ENCODE data around the gene SUPT3H. TPM values are rescaled to one million over a fixed set of nuclear protein-coding genes. Genes with fewer than 3 reads are reported as not detected.

Gene SUPT3H
- total and polyA plus RNA-seq, 2 of the 8 experiments (the other 6 are each of a cell fraction or from before 2014, with no cell fraction given): 18.8 to 23.0 TPM

DNA sequence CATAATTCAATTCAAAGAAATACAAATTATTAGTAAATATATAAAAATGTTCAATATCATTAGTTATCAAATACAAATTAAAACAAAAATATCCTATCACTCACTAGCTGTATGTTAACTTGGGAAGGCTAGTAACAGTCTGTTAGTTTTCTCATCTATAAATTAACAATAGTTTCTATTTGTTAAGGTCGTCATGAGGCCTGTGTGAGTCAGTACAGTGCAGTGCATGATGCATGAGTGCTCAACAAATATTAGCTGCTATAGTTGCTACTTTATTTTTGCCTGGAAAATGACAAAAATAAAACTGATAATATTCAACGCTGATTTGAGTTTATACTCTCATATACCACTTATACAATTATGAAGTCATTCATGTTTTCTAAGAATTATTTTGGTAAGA lies 451.2 kb downstream of the SUPT3H start:
- Histone ChIP-seq H3K4me2 (ENCODE audit: insufficient read depth in 1 of 2, low read depth in 2 of 2, low read length in 2 of 2) (no peak overlapping the region), H2BK15ac (ENCODE audit: low read length) (no peak overlapping the region), H2AFZ (ENCODE audit: low read length) (no peak overlapping the region), H3K9me3 (ENCODE audit: insufficient read depth in 2 of 2, low read depth in 1 of 2, low read length in 1 of 2) (no peaks in the 10 kb centered on the region), H2BK120ac (replicated peaks; ENCODE audit: low read depth, low read length) (no peak overlapping the region), H3K18ac (ENCODE audit: extremely low read depth, low read length) (no peak overlapping the region), H3K27ac (ENCODE audit: low read depth, low read length) (no peak overlapping the region), H3K79me2 (ENCODE audit: control insufficient read depth in 1 of 2, insufficient read depth in 2 of 2, low read length in 2 of 2) (no peaks in the 10 kb centered on the region), H2BK5ac (ENCODE audit: low read depth, low read length) (no peak overlapping the region), H3K56ac (replicated peaks; ENCODE audit: insufficient read length, low read depth, low read length) (no peak overlapping the region), H3K27me3 (replicated peaks in 1 of 4; ENCODE audit: control insufficient read depth in 3 of 4, extremely low read depth in 1 of 4, insufficient read depth in 3 of 4, low read length in 3 of 4) (no peaks in the 10 kb centered on the region), H3K4me1 (replicated peaks in 1 of 4; ENCODE audit: control insufficient read depth in 3 of 4, insufficient read depth in 4 of 4, low read length in 3 of 4) (no peaks in the 10 kb centered on the region), H4K91ac (replicated peaks; ENCODE audit: insufficient read length, low read length) (no peak overlapping the region), H4K20me1 (replicated peaks in 1 of 2; ENCODE audit: control insufficient read depth in 1 of 2, insufficient read depth in 2 of 2, low read length in 2 of 2) (no peaks in the 10 kb centered on the region), H3K79me1 (ENCODE audit: low read depth, low read length) (no peaks in the 10 kb centered on the region), H4K8ac (ENCODE audit: extremely low read depth, insufficient read depth, low read length) (no peak overlapping the region), H3K23ac (ENCODE audit: insufficient read length) (no peak overlapping the region), H3K23me2 (ENCODE audit: low read depth, low read length) (no peaks in the 10 kb centered on the region), H2BK12ac (ENCODE audit: low read depth, low read length) (no peak overlapping the region), H2AK5ac (ENCODE audit: low read depth, low read length) (no peak overlapping the region), H3K36me3 (ENCODE audit: control insufficient read depth in 2 of 4, insufficient read depth in 4 of 4, low read length in 3 of 4) (no peaks in the 10 kb centered on the region; a peak in 1 of 8 replicates), H3K14ac (ENCODE audit: insufficient read length) (no peak overlapping the region), H3K4me3 (ENCODE audit: extremely low read depth in 1 of 4, insufficient read depth in 2 of 4, low read depth in 3 of 4, low read length in 4 of 4) (no peak overlapping the region), H4K5ac (ENCODE audit: insufficient read length, low read depth, low read length) (no peak overlapping the region), H3K4ac (replicated peaks; ENCODE audit: insufficient read length, low read depth, low read length) (no peak overlapping the region), H3K9ac (replicated peaks in 1 of 4; ENCODE audit: extremely low read depth in 1 of 4, low read depth in 3 of 4, low read length in 3 of 4) (no peak overlapping the region), H2BK20ac (ENCODE audit: low read length) (no peak overlapping the region)
- FAIRE-seq: no peak
- TF ChIP-seq POLR2A (IDR thresholded peaks at IDR 0.05; ENCODE audit: control extremely low read depth in 1 of 2, low read depth in 2 of 2, low read length in 2 of 2) (no peak), CTBP2 (IDR thresholded peaks at IDR 0.05; ENCODE audit: borderline replicate concordance, insufficient read depth, insufficient read length, low read length) (no peak), KDM1A (IDR thresholded peaks at IDR 0.05; ENCODE audit: borderline replicate concordance, low read length) (no peak), KDM5A (IDR thresholded peaks at IDR 0.05; ENCODE audit: low read length) (no peak), GABPA (IDR thresholded peaks at IDR 0.05; ENCODE audit: borderline replicate concordance, insufficient read depth, low read length) (no peak), TEAD4 (IDR thresholded peaks at IDR 0.05; ENCODE audit: low read depth, low read length) (no peak), ATF2 (IDR thresholded peaks at IDR 0.05; ENCODE audit: low read length) (no peak), SIX5 (IDR thresholded peaks at IDR 0.05; ENCODE audit: low read depth, low read length) (no peak), FOSL1 (IDR thresholded peaks at IDR 0.05; ENCODE audit: insufficient read depth, low read depth, low read length) (no peak), BRCA1 (IDR thresholded peaks at IDR 0.05; ENCODE audit: low read depth, low read length) (no peak), SIRT6 (IDR thresholded peaks at IDR 0.05; ENCODE audit: low read length) (no peak), CEBPB (IDR thresholded peaks at IDR 0.05; ENCODE audit: low read depth, low read length) (no peak), EP300 (IDR thresholded peaks at IDR 0.05; ENCODE audit: borderline replicate concordance in 1 of 2, low read depth in 2 of 2, low read length in 2 of 2) (no peak)
- WGBS, 2 experiments (ENCODE audit: extremely low coverage in 1 of 2, insufficient coverage in 1 of 2, insufficient read length in 1 of 2, insufficient replicate concordance in 2 of 2, low coverage in 1 of 2, low lambda C conversion rate in 2 of 2, missing lambda C conversion rate in 1 of 2): 96% methylated on average over 2 of the region's 2 CpGs; no CpG with 5 or more reads in 1 of the 2 experiments
- POLR2A ChIA-PET (ENCODE audit: partially characterized antibody): no interaction called here
- CTCF ChIA-PET (ENCODE audit: partially characterized antibody): no interaction called here
- no peak for DNase-seq (ENCODE audit: low read depth in 1 of 2, low spot score in 2 of 2)
